IPS-NIHi7 (cell line): Measurements from ENCODE around the gene TRIM29.
A peak's percentile ranks its signal among the peaks of the same experiment; 100 is the strongest.

Experiments used
- DNase-seq: peaks from one replicate; pipeline ENCODE4 v3.0.0; 2012; ENCODE audit warnings: mixed read lengths; ENCODE audit errors: extremely low spot score

The TRIM29 gene

DNA sequence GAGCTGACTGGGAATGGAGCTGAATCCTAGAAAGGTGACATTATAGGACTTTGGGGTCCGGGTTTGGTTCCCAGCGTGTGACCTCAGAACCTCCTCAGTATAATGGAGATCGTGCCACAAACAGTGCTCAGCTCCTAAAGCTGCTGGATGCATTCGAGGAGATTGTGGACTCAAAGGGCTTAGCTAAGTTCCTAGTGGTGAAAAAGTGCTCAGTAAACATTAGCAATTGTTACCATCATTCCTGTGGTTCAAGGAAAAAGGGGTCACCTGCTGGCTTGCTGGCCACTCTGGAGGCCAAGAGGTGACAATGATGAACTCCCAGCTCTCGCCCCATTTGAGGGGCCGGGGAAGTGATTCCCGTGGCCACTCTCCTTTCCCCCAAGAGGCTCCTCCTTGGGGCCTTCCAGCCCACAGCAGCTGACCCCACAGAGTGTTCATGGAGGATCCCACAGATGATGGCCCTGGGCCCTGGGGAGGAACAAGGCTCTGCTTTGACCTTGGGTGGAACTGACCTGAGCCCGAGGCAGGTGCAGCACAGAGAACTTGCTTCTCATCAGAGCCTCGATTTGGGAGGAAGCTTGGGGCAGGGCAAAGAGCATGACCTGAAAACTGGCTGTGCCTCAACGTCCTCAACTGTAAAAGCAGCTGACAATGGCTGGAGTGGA, 40.1 kb downstream of the TRIM29 start:
- DNase-seq: no peak

DNA sequence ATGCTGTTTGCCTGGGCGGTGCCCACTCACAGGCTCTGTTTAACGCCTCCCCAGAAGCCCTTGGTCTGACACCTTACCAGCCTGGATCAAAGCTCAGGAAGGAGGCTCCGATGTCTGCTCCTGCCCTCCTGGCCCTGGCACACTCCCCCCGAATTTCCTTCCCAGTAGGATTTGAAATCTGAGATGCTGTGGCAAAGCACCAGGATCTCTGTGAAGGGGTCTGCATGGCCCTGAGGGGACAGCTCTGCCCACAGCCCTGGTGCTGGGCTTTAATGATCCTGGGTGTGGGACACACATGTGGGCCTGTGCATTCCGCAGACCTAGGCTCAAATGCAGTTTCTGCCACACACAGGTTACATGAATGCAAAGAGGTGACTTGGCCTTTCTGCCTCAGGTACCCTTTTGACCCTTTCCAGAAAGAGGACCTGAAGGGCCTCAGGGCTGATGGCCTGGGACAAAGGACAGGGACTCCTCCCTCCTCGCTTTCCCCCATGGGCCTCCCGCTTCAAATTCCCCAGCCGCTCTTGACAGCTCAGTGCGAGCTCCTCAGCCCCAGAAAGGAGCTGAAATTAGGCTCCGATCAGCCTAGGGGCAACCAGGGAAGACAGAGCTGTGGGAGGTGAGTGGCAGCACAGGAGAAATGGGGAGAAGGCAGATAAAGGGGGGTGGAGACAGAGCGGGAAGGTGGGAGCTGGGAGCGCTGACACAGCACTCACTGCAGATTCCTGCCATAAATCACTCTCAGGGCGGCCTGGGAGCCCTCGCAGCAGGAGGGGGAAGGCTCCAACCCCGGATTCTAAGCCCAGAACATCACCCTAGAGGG, 41.3 kb downstream of the TRIM29 start:
- DNase-seq: peak; percentile 49

DNA sequence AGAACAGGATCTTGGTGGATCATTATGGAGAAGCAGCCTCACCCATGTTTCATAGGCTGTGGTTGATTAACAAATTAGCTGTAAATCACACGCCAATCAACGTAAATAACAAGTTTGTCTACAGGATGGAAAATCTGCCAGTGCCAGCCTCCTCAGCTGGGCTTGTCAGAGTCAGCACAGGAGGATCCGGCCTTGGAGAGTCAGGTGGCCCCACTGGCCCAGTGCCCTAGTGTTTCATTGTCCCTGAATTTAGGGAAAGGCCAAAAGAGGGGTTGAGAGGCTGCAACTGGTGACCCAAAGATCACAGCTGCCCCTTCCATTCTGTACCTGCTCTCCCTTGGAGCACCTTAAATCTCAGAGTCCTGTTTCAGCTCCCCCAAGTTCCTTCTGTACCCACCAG, 42.4 kb downstream of the TRIM29 start:
- DNase-seq: no peak

DNA sequence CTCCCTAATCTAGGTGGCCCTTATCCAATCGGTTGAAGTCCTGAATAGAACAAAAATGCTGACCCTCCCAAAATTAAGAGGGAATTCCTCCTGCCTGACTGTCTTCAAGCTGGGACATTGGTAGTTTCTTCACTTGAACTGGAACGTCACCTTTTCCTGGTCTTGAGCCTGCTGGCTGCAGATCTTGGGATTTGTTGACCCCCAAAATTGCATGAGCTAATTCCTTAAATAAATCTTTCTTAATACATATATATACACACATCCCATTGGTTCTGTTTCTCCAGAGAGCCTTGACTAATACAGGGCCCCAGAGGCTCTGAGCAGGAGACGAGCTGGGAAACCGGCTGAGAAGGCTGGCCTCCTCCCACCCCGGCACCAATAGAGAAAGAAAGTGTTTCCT, 46.2 kb downstream of the TRIM29 start:
- no peak for DNase-seq

DNA sequence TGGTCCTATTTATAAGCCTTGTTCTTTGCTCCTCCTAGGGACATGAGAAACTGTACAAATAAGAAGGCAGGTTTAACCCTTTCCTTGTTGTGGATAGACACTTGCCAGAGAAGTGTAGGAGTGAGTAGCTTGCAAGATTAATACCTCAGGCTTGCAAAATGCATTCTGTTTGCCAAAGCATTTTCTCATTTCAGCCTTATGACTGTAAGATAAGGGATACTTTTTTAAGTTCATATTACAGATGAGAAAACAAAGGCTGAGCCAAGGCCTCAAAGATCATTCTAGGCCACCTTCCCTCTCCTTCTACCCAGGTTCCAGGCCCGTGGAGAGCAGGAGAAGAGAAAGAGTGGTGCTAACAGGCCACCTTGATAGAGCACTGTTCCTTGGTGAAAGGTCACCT, 46.8 kb downstream of the TRIM29 start:
- no peak for DNase-seq

DNA sequence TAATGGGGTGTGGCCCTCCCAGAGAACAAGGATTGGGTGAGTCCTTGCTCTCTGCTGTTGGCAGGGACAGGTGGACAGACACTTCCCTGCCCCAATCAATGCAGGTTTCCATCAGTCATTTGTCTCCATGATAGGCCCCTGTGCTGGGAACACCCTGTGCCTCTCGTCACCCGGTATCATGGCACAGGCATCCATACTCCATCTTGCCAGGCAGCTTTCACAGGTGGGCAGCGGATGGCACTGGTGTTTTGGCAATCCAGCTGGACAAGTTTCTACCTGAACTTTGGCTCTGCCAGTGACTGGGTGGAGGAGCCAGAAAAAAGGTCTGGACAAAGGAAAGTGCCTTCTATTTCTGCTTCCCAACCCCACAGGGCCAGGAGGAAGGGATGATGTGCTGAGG, 47.5 kb downstream of the TRIM29 start:
- no peak for DNase-seq

DNA sequence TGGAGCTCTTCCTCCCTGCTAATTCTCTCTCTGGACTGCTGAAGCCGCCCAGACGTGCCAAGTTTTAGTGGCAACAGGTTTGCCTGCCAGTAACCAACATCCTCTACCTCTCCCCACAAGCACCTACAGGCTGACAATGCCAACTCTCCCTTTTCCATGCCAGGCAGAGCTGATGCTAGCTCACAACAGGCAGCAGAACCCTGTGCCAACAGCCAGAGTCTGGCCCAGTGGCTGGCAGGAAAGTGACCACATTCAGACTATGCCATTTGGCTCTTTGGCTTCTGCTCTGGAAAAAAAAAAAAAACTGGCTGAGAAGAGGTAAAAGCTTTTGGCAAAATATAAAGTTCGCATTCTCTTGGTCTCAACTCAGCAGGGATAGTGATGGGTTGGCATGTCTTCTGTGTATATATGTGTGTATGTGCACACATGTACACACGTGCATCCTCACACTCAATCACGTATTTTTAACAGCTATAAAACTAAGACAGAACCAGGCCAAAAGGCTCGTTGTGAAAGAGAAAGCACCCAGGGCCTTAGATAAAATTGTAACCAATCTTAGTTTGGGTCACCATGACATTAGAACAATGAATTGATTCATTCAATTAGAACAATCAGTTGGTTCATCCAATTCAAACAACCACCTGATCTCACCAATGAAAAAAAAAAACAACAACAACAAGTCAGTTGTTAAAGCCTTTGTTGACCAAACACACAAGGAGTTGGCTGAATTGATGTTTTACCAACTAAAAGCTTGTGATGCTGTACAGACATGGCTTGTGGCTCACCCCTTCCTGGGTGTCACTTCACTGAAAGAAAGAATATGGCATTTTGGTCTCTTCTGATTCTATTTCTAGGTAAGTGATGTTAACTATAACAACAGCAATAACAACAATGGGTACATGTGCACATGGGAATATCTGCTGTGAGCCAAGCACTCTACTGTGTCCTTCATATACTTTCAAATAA, 48.6 kb downstream of the TRIM29 start:
- DNase-seq: no peak

DNA sequence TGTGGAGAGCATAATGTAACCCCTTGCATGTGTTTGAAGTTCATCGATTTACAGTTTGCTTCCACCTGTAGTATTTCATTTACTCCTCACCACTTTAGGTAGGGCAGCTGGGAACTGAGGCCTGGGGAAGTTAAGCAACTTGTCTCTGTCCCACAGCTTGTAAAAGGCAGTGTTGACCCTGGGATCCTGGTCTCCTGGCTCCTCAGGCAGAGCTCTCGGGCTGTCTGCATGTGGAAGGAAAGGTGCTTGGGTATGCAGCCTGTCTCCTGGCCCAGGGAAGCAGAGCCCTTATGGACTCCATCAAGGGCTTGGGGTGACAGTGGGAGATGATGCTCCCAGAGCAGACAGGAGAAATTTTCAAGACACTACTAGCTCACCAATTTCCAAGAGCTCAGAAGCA, 49.9 kb downstream of the TRIM29 start:
- no peak for DNase-seq

DNA sequence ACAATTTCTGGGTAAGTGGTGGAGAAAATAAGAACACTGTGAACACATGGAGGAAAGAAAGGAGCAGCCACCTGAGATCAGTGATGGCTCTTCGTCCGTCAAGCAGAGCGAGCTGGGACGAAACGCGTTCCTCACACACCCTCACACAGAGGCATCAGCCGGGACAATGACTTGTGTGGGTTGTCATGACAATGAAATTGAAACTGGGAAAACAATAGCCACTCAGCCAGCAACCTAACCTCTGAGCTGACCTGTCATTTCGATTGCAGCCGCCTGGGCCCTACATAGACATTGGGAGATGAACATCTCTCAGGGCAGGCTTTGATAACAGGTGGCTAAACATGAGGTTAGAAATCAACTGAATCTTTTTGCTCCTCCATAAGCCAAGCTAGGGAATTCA, 51.3 kb downstream of the TRIM29 start:
- no peak for DNase-seq

DNA sequence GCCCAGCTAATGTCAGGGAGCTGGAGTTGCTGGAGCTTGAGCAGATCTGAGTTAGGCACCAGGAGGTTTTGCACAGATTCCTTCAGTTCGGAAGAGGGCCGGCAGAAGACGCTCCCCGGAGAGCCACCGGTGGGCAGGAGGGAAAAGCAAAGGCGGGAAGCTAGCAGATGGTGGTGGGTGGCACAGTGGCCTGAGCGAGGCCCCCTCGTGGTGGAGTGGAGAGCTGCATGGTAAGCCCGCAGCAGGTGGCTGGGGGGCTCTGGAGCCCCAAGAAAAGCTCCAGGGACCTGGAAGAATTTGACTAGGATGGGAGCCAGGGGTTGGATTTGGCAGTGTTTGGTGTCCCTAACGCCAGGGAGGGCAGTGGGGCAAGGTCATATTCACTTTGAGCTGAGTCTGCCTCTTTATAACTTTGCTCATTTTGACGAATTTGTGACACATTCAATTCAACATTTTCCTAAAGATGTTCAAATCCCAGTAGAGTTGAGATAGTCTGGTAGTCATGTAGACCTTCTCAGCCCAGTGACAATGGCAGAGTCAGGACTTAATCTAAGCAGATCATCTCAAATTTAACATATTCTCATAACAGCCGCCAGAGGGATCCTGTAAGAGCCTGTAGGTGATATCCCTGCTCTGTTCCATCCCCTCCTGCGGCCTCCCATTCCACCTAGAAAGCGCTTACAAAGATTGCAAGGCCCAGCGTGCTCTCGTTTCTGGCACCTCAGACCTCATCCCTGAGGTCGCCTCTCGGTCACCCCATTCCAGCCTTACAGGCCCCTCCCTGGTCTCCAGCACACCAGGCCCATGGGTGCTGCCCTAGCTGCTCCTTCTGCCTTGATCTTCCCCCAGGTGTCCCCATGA, 57.9 kb downstream of the TRIM29 start:
- DNase-seq: peak; percentile 83

DNA sequence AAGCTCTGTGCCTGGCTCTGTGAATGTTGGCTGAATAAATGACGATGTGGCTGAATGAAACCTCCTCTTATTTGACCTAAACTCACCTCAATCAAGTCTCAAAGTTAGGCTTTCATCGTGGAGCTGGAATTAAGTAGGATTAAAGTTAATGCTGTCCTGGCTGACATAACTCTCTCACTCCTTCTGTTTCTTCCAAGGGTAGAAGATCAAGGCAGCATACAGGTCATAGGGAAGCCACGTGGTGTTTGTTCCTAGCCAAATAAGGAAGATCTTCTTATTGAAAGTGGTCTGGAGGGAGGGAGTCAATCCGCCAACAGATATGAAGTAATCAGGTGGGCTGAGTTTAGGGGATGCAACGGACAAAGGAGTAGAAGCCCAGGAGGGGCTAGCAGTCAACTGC, 59.5 kb downstream of the TRIM29 start:
- no peak for DNase-seq

DNA sequence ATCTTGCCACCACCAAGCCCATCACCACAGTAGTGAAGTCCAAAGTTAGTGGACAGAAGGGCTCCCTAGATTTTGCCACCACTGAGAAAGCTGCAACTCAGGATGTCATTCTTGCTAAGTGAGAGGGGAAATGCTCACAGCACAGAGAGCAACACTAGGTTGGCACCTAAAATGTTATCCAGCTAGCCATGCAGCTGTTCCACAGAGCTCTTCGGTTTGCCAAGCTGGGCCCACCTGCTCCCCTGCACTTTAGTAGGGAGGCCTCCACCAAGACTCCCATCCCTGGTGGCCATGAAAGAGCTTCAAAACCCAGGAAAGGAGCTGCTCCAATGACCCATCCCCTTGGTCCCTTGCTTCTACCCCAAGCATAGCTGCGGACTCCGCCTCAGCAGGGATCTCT, 63.8 kb downstream of the TRIM29 start:
- no peak for DNase-seq

DNA sequence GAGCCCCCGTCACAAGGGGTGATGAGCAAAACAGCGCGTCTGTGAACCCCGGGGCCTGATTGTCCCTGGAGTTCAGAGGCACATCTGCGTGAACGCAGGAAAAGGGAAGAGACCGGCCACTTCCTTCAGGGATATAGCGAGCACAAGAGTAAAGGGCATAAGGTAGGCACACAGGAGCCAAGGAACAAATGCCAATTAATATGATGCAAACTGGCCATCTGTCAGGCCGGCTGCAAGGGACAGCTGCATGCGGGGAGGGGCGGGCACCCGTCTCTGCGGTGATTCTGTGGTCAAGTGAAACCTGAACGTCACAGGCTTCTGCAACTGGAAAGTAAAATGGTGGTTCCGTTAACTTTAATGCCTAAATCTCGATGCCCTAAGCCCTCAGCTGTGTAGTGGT, 64.7 kb downstream of the TRIM29 start:
- DNase-seq: no peak

DNA sequence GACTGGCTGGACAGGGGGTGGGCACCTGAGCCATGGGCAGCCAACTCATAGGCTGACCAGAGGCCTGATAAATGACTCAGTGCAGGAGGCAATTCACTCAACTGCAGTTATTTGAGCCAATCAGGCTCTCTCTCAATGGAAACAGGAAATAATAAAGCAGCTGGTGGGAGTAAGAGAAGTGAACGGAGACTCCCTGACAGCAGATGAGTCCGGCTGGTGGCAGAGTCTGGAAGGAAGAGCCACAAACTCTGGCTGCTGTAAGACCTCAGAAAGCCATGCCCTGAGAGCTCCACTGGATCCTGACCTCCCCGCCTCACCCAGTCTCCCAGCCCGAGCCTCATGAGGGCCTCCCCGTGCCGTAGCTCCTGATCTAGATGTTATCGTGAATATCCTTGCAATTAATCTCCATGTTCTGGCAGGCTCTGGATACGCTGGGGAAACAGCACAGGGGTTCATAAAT, 69.8 kb downstream of the TRIM29 start:
- no peak for DNase-seq

DNA sequence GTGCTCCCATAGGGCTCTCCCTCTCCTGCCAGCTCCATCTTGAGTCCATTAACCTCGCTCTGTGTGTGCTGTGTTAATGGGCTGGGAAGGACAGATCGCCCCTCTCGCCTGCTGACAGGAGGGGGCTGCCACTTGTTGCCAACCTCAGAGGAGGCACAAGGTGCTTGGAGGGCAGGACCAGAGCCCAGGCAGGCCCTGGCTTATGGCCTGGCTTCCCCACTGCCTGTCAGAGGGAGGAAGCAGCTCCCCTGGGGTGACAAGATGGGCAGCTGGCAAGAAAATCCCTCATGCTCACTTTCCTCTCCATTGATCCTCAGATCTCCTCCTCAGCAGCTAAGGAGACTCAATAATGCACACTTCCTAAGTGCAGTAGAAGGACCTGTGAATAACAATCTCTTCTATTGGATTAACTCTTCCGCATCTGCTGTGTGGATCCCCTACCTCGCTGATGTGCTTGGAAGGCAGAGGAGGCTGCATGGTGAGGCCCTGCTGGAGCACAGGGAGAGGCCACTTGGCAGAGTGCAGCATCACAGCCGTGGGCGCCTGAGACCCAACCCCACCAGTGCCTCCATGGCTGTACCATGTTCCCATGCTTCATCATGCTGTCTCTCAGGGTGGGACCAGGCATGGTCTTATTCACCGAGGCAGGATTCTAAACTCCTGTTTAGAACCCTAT, 70.3 kb downstream of the TRIM29 start:
- DNase-seq: no peak

DNA sequence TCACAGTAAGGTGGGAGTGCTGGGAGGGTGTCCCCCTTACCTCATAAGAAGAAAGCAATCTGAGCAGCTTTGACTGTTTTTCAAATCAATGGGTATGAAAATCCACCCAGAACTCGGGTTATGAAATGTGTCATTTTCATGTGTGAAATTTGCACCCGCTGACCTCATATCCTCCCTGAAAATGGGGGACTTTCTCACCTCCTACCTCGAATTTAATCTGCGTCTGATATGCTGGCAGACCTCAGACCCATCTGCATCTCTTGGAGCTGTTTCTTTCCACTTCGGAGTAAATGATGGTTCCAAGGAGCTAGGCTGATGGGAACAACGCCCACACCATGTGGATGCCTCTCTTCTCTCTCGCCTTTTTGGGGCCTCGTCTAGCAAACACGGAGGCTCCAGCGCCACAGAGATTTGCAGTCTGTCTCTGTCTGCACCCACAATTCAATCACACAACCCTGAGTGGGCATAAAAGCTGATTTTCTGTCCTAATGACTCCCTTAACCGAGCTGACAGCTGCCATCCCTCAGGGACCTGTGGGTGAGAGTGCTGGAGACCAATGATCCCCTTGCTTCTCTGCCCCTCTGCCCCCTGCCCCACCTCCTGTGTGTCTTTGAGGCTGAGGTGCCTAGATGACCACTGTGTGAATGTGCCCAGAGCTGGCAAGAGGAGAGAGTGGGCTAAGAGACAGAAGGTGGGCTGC, 71.0 kb downstream of the TRIM29 start:
- no peak for DNase-seq

DNA sequence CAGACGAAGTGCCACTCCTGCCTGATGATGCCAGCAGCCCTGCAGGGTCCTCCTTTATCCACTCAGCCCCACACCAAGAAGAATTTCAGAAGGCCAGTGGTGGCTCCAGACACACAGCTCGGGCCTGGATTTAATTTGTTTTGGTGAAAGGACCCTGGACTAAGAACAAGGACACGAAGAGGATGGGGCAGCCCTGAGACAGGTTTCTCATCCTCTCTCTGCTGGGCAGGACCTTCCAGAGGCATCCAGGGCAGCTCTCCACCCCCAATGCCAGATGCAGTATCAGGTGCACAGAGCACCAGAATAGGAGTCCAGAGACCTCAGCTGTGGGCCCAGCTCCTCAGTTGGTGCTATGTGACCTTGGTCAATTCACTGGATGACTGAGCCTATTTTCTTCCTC, 72.0 kb downstream of the TRIM29 start:
- no peak for DNase-seq

DNA sequence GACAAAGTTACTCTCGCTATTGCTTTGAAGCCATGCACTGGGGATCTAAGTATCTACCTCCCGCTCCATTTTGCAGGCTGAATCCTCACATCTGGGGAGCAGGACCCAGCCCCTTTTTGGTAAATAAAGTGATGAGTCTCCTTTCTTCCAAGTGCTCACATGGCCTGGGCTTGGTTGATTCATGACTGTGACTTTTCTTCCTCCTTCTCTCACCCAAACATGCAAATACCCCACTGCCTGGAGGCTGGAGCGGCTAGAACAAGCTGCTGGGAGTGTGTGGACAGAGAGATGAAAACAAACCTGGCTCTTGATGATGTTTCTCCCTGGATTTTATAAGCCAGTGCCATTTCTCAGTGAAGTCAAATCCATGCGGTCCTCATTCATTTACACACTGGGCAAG, 72.7 kb downstream of the TRIM29 start:
- DNase-seq: no peak

DNA sequence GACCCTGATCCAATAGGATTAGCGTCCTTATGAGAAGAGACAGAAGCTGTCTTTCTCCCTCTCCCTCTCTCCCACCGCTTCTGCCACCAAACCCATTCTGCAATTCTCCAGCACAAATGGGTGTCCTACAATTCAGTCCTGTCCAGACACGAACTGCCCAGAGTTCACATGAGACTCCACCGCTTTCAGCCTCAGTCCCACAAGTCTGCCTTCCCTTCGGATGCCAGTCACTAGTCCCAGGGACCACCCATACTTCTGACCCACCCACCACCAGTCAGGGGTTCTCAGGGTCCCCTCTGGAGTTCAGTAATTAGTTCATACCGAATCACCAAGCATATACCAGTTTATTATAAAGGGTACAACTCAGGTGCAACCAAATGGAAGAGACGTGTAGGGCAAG, 73.6 kb downstream of the TRIM29 start:
- DNase-seq: no peak

DNA sequence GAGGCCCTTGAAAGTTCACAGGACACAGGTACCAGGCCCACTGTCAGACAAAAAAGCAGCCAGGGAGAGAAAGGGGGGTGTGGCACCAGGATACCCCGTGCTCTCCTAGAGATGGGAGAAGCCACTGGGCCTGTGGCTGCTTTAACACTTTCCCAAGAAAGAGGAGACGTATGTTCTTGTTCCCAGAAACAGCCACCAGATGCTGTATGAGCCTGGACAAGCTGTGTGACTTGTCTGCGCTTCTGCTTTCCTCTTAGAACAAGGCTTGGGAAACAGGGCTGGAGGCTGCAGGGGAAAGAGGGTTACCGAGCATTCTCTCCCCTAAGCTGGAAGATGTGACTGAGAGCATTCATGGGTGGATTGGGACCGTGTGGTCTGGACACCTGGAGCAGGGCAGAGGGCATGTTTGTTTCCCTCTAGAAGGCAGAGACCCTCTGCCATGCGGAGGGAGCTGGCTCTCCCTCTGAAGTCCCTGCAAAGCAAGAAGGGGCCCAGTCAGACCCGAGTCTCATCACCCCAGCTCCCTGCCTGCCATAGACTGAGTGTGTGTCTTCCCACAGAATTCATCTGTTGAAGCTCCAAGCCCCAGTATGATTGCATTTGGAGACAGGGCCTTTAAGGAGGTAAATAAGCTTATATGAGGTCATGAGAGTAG, 74.1 kb downstream of the TRIM29 start:
- no peak for DNase-seq
